GM10248 (cell line): ENCODE measurements around the gene CABP7.

Experiments used
- CTCF ChIA-PET: fragments of 300-600 bp; sonication (Branson Sonifier 250); formaldehyde crosslinking; extraction: SDS; loops from one replicate; lab custom pipeline; 2021; ENCODE audit warnings: antibody characterized with exemption; lab: Yijun Ruan, JAX
- POLR2A ChIA-PET: fragments of 350-650 bp; sonication (Branson Sonifier 250); formaldehyde crosslinking; extraction: SDS; loops from one replicate; lab custom pipeline; 2020; ENCODE audit warnings: antibody characterized with exemption; lab: Yijun Ruan, JAX
- DNase-seq: peaks from one replicate; pipeline ENCODE4 v3.0.0; 2012; ENCODE audit errors: extremely low spot score
- CTCF ChIP-seq: IDR thresholded peaks from 2 replicates; pipeline ENCODE4 v1.5.1; 2012; ENCODE audit warnings: mild to moderate bottlenecking, low read depth; ENCODE audit errors: extremely low read depth, missing control alignments, control extremely low read depth

The CABP7 gene

GRCh38 chr22:29719899-29720645 is at the start of gene CABP7:
Gene CABP7, plus strand, starts transcription at chr22:29720003. Its CDS starts 422 bp downstream, at chr22:29720425.
- no peak for DNase-seq
- ChIA-PET CTCF (no interaction called here), POLR2A (no interaction called here)
- TF ChIP-seq CTCF: no peak

GRCh38 chr22:29670626-29671025 is 49.2 kb upstream of the CABP7 start:
- no peak for TF ChIP-seq CTCF
- ChIA-PET POLR2A (no interaction called here), CTCF (interaction anchor here (1.0 to 1.2 kb wide), 2 partner anchors 19 to 34 kb away, joined by 3 read pairs; no protein-coding TSS in a partner anchor)
- no peak for DNase-seq

GRCh38 chr22:29673361-29674066 is 46.3 kb upstream of the CABP7 start:
- DNase-seq: no peak
- CTCF ChIA-PET: interaction anchor here (0.9 to 1.6 kb wide), 3 partner anchors 10 to 48 kb away, joined by 3 to 5 read pairs (median 3); no protein-coding TSS in a partner anchor
- TF ChIP-seq CTCF: no peak
- POLR2A ChIA-PET: no interaction called here

GRCh38 chr22:29674121-29674520 is 45.7 kb upstream of the CABP7 start:
- POLR2A ChIA-PET: no interaction called here
- DNase-seq: no peak
- TF ChIP-seq CTCF: no peak
- CTCF ChIA-PET: interaction anchor here (1.6 kb wide), 1 partner anchor 48 kb away, joined by 5 read pairs; no protein-coding TSS in a partner anchor

- DNase-seq: no peak
- no peak for TF ChIP-seq CTCF
- ChIA-PET POLR2A (no interaction called here), CTCF (interaction anchor here (0.7 to 1.7 kb wide), 5 partner anchors 11 to 54 kb away, joined by 3 read pairs; no protein-coding TSS in a partner anchor)
Observed at GRCh38 chr22:29679316-29679715, 40.5 kb upstream of the CABP7 start.

- POLR2A ChIA-PET: no interaction called here
- DNase-seq: no peak
- no peak for TF ChIP-seq CTCF
- CTCF ChIA-PET: no interaction called here
Observed at GRCh38 chr22:29683536-29683935, 36.3 kb upstream of the CABP7 start.
